ENCODE results near the gene CSKMT.
"Not testable (repeated sequence)": the region's sequence is repeated elsewhere in the genome, so short reads cannot be mapped to it uniquely, and the experiment has no call there.

Gene CSKMT

GRCh38 chr11:62694455-62695167 lies 29.5 kb downstream of the CSKMT start:
- H3K9me3 ChIP-seq (ENCODE audit: control insufficient read depth, insufficient read depth, low read length): no peaks in the 10 kb centered on the region
- no peaks in the 10 kb centered on the region for H3K9me2 ChIP-seq (replicated peaks; ENCODE audit: control insufficient read depth, low read length)
- TF ChIP-seq, protein P1, sequence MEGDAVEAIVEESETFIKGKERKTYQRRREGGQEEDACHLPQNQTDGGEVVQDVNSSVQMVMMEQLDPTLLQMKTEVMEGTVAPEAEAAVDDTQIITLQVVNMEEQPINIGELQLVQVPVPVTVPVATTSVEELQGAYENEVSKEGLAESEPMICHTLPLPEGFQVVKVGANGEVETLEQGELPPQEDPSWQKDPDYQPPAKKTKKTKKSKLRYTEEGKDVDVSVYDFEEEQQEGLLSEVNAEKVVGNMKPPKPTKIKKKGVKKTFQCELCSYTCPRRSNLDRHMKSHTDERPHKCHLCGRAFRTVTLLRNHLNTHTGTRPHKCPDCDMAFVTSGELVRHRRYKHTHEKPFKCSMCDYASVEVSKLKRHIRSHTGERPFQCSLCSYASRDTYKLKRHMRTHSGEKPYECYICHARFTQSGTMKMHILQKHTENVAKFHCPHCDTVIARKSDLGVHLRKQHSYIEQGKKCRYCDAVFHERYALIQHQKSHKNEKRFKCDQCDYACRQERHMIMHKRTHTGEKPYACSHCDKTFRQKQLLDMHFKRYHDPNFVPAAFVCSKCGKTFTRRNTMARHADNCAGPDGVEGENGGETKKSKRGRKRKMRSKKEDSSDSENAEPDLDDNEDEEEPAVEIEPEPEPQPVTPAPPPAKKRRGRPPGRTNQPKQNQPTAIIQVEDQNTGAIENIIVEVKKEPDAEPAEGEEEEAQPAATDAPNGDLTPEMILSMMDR (IDR thresholded peaks at IDR 0.05; ENCODE audit: low read depth, low read length, poor library complexity, severe bottlenecking): peak; percentile 93
- no peak for TF ChIP-seq EZH2phosphoT487 (IDR thresholded peaks at IDR 0.05; ENCODE audit: borderline replicate concordance, low read length)
- H3K27ac ChIP-seq (ENCODE audit: low read depth, low read length): no peak overlapping the region
- H3K27me3 ChIP-seq (ENCODE audit: control insufficient read depth, low read length): no peaks in the 10 kb centered on the region
- H3K79me2 ChIP-seq (ENCODE audit: control insufficient read depth, low read length): no peaks in the 10 kb centered on the region
- peaks cover 27% of the 10 kb centered on the region for H3K36me3 ChIP-seq (ENCODE audit: control insufficient read depth, low read length)
- no peaks in the 10 kb centered on the region for H3K4me1 ChIP-seq (ENCODE audit: control insufficient read depth, low read length)
- 0 out of 2 replicates have a peak, but pooled peaks cover 4% of the 10 kb centered on the region for H3F3A ChIP-seq (ENCODE audit: control insufficient read depth, insufficient read depth)
- no peaks in the 10 kb centered on the region for H4K20me1 ChIP-seq (ENCODE audit: control insufficient read depth, insufficient read depth, low read depth, low read length)
- H3K4me3 ChIP-seq (ENCODE audit: low read length): no peak overlapping the region
- H3K4me2 ChIP-seq (ENCODE audit: low read length): no peak overlapping the region

DNA sequence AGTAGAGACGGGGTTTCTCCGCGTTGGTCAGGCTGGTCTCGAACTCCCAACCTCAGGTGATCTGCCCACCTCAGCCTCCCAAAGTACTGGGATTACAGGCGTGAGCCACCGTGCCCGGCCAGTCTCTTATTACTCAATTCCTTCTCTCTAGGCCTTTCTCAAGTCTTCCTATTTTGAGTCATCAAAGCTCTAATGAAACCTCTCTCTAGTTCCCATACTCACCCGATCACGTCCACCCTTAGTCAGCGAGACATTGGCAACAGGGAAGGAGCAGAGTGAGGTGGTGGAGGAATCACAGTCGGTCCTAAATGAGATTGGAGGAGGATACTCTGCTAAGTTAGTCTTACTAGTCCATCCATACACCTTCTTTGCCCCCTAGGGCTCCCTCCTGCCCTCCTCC lies 37.1 kb downstream of the CSKMT start:
- Histone ChIP-seq H3K9me2 (replicated peaks; ENCODE audit: control insufficient read depth, low read length) (no peaks in the 10 kb centered on the region), H3K4me3 (ENCODE audit: low read length) (no peak overlapping the region), H3K79me2 (ENCODE audit: control insufficient read depth, low read length) (peaks cover 9% of the 10 kb centered on the region), H3K4me2 (ENCODE audit: low read length) (no peak overlapping the region), H3F3A (ENCODE audit: control insufficient read depth, insufficient read depth) (peaks cover 7% of the 10 kb centered on the region; the same call in 1 of the 2 replicates), H3K27me3 (ENCODE audit: control insufficient read depth, low read length) (no peaks in the 10 kb centered on the region), H3K9me3 (ENCODE audit: control insufficient read depth, insufficient read depth, low read length) (no peaks in the 10 kb centered on the region), H4K20me1 (ENCODE audit: control insufficient read depth, insufficient read depth, low read depth, low read length) (no peaks in the 10 kb centered on the region), H3K36me3 (ENCODE audit: control insufficient read depth, low read length) (peaks cover 28% of the 10 kb centered on the region), H3K27ac (ENCODE audit: low read depth, low read length) (no peak overlapping the region), H3K4me1 (ENCODE audit: control insufficient read depth, low read length) (peaks cover 19% of the 10 kb centered on the region)
- TF ChIP-seq, protein P1 (IDR thresholded peaks at IDR 0.05; ENCODE audit: low read depth, low read length, poor library complexity, severe bottlenecking): no peak
- no peak for TF ChIP-seq EZH2phosphoT487 (IDR thresholded peaks at IDR 0.05; ENCODE audit: borderline replicate concordance, low read length)

DNA sequence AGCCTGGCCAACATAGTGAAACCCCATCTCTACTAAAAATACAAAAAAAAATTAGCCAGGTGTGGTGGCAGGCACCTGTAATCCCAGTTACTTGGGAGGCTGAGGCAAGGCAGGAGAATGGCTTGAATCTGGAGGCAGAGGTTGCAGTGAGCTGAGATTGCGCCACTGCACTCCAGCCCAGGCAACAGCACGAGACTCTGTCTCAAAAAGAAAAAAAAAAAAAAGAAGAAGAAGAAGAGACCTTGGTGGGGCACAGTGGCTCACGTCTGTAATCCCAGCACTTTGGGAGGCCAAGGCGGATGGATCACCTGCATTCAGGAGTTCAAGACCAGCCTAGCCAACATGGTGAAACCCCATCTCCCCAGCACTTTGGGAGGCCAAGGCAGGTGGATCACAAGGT lies 38.8 kb downstream of the CSKMT start:
- Histone ChIP-seq H3K36me3 (ENCODE audit: control insufficient read depth, low read length) (peaks cover 35% of the 10 kb centered on the region), H3K4me1 (ENCODE audit: control insufficient read depth, low read length) (peaks cover 36% of the 10 kb centered on the region), H3K79me2 (ENCODE audit: control insufficient read depth, low read length) (peaks cover 18% of the 10 kb centered on the region)
- H3K27me3 ChIP-seq (ENCODE audit: control insufficient read depth, low read length); H3F3A ChIP-seq (ENCODE audit: control insufficient read depth, insufficient read depth); H3K4me3 ChIP-seq (ENCODE audit: low read length); H3K4me2 ChIP-seq (ENCODE audit: low read length); H3K9me2 ChIP-seq (replicated peaks; ENCODE audit: control insufficient read depth, low read length); H3K9me3 ChIP-seq (ENCODE audit: control insufficient read depth, insufficient read depth, low read length); H4K20me1 ChIP-seq (ENCODE audit: control insufficient read depth, insufficient read depth, low read depth, low read length); H3K27ac ChIP-seq (ENCODE audit: low read depth, low read length): not testable (repeated sequence)

DNA sequence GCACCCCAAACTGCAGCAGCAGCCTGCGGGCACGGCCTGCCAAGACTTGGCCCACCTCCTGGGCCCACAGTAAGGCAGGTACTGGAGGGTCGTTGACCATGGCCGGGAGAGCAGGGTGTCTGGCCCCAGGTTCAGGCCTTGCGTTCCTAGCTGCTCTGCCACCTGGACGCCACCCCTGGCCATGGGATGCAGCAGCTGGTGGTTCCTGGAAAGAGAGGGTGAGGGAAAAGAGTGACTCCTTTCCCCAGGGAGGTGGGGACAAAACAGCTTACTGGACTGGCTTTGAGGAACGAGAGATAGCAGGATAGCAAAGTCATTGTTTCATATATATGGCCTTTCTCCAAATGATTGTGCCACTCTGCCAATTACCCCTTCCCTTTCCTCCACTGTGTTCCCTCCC lies 40.3 kb downstream of the CSKMT start:
- Histone ChIP-seq H3K4me3 (ENCODE audit: low read length) (peak overlapping the region; percentile 92), H3K36me3 (ENCODE audit: control insufficient read depth, low read length) (peaks cover 44% of the 10 kb centered on the region), H3K79me2 (ENCODE audit: control insufficient read depth, low read length) (peaks cover 18% of the 10 kb centered on the region), H3K4me1 (ENCODE audit: control insufficient read depth, low read length) (peaks cover 46% of the 10 kb centered on the region), H3K9me3 (ENCODE audit: control insufficient read depth, insufficient read depth, low read length) (no peaks in the 10 kb centered on the region), H3F3A (ENCODE audit: control insufficient read depth, insufficient read depth) (peaks cover 13% of the 10 kb centered on the region), H3K27ac (ENCODE audit: low read depth, low read length) (no peak overlapping the region), H3K9me2 (replicated peaks; ENCODE audit: control insufficient read depth, low read length) (no peaks in the 10 kb centered on the region), H3K27me3 (ENCODE audit: control insufficient read depth, low read length) (no peaks in the 10 kb centered on the region), H3K4me2 (ENCODE audit: low read length) (peak overlapping the region; percentile 94), H4K20me1 (ENCODE audit: control insufficient read depth, insufficient read depth, low read depth, low read length) (no peaks in the 10 kb centered on the region)
- TF ChIP-seq, protein P1 (IDR thresholded peaks at IDR 0.05; ENCODE audit: low read depth, low read length, poor library complexity, severe bottlenecking): no peak
- no peak for TF ChIP-seq EZH2phosphoT487 (IDR thresholded peaks at IDR 0.05; ENCODE audit: borderline replicate concordance, low read length)

Measured in DOHH2 (cell line).